NK-92 treated with Interleukin-12 subunit alpha and Interleukin-12 subunit beta, amount 100 ng/mL, for 24 hours (cell line): ENCODE data around the gene RPL10.

Experiments
- DNase-seq: peaks from one replicate; lab custom pipeline; 2025; lab: John Stamatoyannopoulos, UW

The RPL10 gene

GRCh38 chrX:154401045-154401799, 3.0 kb downstream of the RPL10 start:
- DNase-seq: no peak

GRCh38 chrX:154401918-154402621, 3.9 kb downstream of the RPL10 start:
- no peak for DNase-seq

- no peak for DNase-seq
Measured at GRCh38 chrX:154402622-154403127, 4.5 kb downstream of the RPL10 start.

- no peak for DNase-seq
Measured at GRCh38 chrX:154403192-154403591, 5.0 kb downstream of the RPL10 start.

GRCh38 chrX:154403858-154404257, 5.7 kb downstream of the RPL10 start:
- no peak for DNase-seq

GRCh38 chrX:154404625-154405192, 6.5 kb downstream of the RPL10 start:
- DNase-seq: no peak

- DNase-seq: no peak
Measured at GRCh38 chrX:154408659-154409221, 10.6 kb downstream of the RPL10 start.

GRCh38 chrX:154409222-154409871, 11.2 kb downstream of the RPL10 start, which contains the start of gene DNASE1L1:
DNASE1L1 (minus strand) TSS chrX:154409254; CDS start chrX:154405568, 3,686 bp downstream.
- no peak for DNase-seq

- DNase-seq: peak; percentile 53
Measured at GRCh38 chrX:154411981-154412340, 13.8 kb downstream of the RPL10 start.

GRCh38 chrX:154412468-154412867, 14.3 kb downstream of the RPL10 start:
- peak; percentile 13 for DNase-seq

GRCh38 chrX:154413142-154413541, 15.0 kb downstream of the RPL10 start:
- DNase-seq: no peak

- no peak for DNase-seq
Measured at GRCh38 chrX:154417157-154417556, 19.0 kb downstream of the RPL10 start.

- DNase-seq: no peak
Measured at GRCh38 chrX:154419189-154419588, 21.0 kb downstream of the RPL10 start.

GRCh38 chrX:154419688-154420401, 21.7 kb downstream of the RPL10 start:
- DNase-seq: no peak

GRCh38 chrX:154420402-154420756, 22.2 kb downstream of the RPL10 start:
- no peak for DNase-seq

GRCh38 chrX:154426916-154427770, 29.0 kb downstream of the RPL10 start:
- DNase-seq: no peak

GRCh38 chrX:154428176-154429171, 30.3 kb downstream of the RPL10 start, which contains the start of gene ATP6AP1:
ATP6AP1 (plus strand) TSS chrX:154428677; CDS start chrX:154428693, 16 bp downstream.
- peak; percentile 83 for DNase-seq

- no peak for DNase-seq
Measured at GRCh38 chrX:154429711-154430110, 31.5 kb downstream of the RPL10 start.

GRCh38 chrX:154430479-154430878, 32.3 kb downstream of the RPL10 start:
- DNase-seq: no peak
